Lower leg skin (tissue), 3 donors: ENCODE data around the gene IFNG.

Experiments
- CTCF ChIP-seq, 3 donors: fragments of 450-650 bp; IDR thresholded peaks; one replicate each; pipeline ENCODE4 v1.5.1; 2016; ENCODE audit warnings: antibody characterized with exemption in 3 of 3, mild to moderate bottlenecking in 3 of 3, moderate library complexity in 2 of 3
- POLR2A ChIP-seq, 2 donors: fragments of 450-650 bp; IDR thresholded peaks; one replicate each; pipeline ENCODE4 v1.6.1; 2016 to 2017; ENCODE audit warnings: antibody characterized with exemption in 2 of 2, mild to moderate bottlenecking in 1 of 2, moderate library complexity in 1 of 2

GRCh38 chr12:68138480-68138879 is 21.1 kb downstream of the IFNG start:
- TF ChIP-seq CTCF (IDR thresholded peaks at IDR 0.05) (no peak), POLR2A (IDR thresholded peaks at IDR 0.05) (no peak)
